GM19240 (cell line): ENCODE measurements around the gene PDE8A.

Experiments used
- DNase-seq: peaks from one replicate; pipeline ENCODE4 v3.0.0; 2011; ENCODE audit warnings: low spot score; ENCODE audit not compliant: insufficient read length

Gene PDE8A

GRCh38 chr15:85125056-85125661 lies 143.5 kb downstream of the PDE8A start:
- DNase-seq: no peak

- no peak for DNase-seq
These were observed 147.0 kb downstream of the PDE8A start for GRCh38 chr15:85128621-85129020.

GRCh38 chr15:85129881-85130280 lies 148.2 kb downstream of the PDE8A start:
- no peak for DNase-seq

DNA sequence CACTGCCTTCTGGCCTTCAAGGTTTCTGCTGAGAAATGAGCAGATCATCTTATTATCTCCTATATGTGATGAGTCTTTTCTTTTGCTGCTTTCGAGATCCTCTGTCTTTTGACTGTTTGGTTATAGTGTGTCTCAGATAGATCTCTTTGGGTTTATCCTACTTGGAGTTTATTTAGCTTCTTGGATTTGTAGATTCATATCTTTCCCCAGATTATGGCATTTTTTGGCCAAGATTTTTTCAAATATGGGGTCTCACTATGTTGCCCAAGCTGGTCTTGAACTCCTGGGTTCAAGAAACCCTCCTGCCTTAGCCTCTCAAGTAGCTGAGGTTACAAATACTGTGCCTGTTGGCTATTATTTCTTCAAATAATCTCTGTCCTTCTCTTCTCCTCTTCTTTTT lies 150.3 kb downstream of the PDE8A start:
- DNase-seq: no peak

- no peak for DNase-seq
These were observed 152.1 kb downstream of the PDE8A start for GRCh38 chr15:85133709-85134108.

GRCh38 chr15:85137489-85138168 lies 156.0 kb downstream of the PDE8A start:
- no peak for DNase-seq

- no peak for DNase-seq
These were observed 157.7 kb downstream of the PDE8A start for GRCh38 chr15:85139391-85139790.

DNA sequence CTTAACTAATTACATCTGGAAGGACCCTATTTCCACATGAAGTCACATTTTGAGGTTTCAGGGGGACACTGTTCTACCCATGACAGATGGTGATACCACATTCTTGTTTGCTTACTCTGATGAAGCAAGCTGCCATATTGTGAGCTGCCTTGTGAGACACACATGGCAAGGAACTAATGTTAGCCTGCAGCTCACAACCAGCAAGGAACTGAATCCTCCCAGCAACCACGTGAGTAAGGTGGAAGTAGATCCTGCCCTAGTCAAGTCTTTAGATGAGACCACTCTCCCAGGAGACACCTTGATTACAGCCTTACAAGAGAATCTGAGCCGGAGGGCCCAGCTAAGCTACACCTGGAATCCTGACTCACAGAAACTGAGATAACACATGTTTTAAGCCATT lies 160.1 kb downstream of the PDE8A start:
- no peak for DNase-seq

DNA sequence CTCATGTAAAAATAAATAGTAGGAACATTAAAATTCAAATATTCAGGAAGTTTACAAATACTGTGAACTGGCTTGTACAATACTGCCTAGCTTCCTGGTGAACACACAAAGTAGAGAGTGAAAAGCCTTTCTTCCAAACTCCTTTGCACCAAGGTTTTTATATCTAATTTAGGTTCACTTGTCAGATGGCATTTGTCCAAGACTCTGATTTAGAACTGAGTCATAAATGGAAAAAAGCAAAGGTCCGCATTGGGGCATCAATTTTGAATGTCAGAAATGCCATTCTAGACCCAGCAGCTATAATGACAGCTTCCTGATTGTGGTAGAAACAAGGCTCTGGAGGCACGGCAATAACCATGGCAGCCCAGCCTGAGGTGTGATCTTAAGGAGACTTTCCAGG lies 160.7 kb downstream of the PDE8A start:
- DNase-seq: no peak

DNA sequence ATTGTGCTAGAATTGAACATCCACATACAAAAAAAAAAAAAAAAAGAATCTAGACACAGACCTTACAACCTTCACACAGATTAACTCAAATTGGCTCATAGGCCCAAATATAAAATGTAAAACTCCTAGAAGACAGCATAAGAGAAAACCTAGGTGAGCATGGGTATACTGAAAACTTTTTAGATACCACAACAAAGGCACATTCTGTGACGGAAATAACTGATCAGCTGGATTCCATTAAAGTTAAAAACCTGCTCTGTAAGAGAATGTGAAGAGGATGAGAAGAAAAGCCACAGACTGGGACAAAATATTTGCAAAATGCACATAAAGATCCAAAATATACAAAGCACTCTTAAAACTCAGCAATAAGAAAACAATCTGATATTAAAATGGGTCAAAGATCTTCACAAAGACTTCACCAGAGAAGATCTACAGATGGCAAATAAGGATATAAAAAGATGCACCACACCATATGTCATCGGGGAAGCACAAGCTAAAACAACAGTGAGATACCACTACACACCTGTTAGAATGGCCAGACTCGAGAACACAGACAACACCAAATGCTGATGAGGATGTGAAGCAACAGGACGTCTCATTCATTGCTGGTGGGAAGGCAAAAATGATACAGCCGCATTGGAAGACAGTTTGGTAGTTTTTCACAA lies 167.9 kb downstream of the PDE8A start:
- no peak for DNase-seq

GRCh38 chr15:85150130-85150480 lies 168.4 kb downstream of the PDE8A start:
- DNase-seq: no peak

GRCh38 chr15:85151145-85151544 lies 169.5 kb downstream of the PDE8A start:
- DNase-seq: no peak

DNA sequence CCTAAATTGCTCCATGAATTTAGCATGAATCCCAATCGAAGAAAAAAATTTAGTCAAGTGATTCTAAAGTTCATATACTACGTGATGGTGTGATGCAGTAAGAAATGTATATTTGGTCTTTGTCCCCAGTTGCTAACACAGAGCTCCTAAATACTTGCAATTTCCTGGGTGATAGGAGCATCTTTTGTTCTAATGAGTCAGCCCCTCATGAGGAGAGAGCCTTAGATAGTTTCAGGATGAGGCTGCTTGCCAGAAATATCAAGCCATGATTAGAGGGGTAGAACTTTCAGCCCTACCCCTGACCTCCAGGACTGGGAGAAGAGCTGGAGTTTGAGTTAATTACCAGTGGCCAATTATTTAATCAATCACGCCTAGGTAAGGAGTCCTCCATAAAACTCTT lies 170.2 kb downstream of the PDE8A start:
- DNase-seq: no peak

GRCh38 chr15:85154061-85154460 lies 172.4 kb downstream of the PDE8A start:
- DNase-seq: no peak

DNA sequence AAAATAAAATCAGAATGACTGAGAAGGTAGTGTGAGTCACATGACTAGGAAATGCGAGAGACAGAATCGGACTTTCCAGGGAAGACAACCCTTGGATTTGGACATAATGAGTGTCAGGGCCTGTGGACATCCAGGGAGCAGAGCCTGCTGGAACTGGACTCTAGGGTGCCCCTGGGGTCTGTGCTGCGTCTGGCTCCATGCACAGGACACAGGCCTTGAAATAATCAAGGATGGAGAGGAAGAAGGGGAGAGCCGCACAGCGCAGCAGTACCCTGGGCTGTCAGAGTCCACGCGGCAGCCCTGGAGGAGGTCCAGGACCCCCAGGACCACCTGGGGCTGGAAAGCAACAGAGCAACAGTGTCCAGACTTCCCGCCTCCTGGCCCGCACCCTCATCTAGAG lies 173.7 kb downstream of the PDE8A start:
- DNase-seq: no peak

GRCh38 chr15:85155857-85156256 lies 174.2 kb downstream of the PDE8A start:
- DNase-seq: no peak

DNA sequence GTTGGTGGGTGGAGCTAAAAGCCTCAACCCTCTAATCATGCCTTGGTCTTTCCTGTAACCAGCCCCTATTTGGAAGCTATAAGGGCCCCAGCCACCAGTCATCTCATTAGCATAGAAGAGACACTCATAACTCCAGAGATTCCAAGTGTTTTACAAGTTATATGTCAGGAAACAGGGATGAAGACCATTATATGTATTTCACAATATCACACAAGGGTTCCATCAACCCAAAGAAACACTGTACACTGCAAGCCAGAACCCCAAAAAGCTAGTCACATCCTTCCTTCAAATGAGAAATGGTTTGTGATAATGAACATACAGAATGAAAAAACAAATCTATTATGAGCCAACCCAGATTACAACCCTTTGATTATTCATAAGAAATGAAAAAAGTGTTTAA lies 175.7 kb downstream of the PDE8A start:
- DNase-seq: no peak

DNA sequence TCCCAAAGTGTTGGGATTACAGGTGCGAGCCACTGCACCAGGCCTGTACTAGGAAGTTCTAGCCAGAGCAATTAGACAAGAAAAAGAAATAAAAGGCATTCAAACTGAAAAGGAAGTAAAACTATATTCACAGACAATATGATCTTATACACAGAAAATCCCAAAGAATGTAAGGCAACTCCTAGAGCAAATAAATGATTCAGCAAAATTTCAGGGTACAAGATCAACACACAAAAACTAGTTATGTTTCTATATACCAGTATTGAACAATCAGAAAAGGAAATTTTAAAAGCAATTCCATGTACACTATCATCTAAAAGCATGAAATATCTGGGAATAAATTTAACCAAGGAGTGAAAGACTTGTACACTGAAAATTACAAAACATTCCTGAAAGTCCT lies 180.6 kb downstream of the PDE8A start:
- no peak for DNase-seq

DNA sequence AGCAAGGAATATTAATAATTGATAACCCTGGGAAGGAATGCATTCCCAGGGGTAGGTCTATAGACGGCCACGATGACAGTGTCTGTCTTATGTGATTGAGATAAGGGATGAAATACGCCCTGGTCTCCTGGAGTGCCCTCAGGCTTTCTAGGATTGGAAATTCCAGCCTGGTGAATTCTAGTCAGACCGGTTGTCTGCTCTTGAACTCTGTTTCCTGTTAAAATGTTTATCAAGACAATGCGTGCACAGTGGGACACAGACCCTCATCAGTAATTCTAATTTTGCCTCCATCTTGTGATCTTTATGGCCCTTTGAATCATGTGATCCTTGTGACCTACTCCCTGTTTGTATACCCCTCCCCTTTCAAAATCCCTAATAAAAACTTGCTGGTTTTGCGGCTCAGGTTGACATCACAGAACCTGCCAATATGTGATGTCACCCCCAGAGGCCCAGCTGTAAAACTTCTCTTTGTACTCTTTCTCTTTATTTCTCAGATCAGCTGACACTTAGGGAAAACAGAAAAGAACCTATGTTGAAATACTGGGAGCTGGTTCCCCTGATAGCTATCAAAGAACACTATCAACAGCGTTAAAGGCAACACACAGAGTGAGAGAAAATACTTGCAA lies 183.3 kb downstream of the PDE8A start:
- DNase-seq: no peak

- DNase-seq: no peak
These were observed 185.9 kb downstream of the PDE8A start for GRCh38 chr15:85167568-85167967.

DNA sequence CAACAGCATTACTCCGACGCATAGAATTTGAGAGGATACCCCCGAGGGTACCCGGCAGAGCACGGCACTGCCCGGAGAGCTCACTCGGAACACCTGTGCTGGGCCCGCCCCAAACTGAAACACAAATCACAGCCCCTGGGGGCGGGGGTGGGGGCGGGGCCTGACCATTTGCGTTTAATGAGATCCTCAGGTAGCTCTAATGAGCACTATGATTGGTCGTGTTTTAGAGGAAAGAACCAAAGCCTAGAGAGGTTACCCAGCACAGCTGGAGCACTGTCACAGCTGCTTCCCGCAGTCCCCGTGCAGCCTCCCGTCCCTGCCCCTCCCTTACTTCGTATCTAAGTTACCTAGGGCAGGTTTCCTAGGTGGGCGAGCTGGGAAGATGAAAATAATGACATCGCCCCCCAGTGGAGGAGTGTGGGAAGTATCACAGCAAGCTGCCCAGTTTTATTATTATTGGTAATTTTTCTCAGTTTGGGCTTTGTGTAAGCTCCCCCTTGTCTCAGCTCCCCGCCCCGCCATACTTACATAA lies 187.1 kb downstream of the PDE8A start:
- DNase-seq: peak; percentile 12

- no peak for DNase-seq
These were observed 190.1 kb downstream of the PDE8A start for GRCh38 chr15:85171736-85172135.
